ENCODE results near the gene HDAC9.
"Not testable (repeated sequence)": the region's sequence is repeated elsewhere in the genome, so short reads cannot be mapped to it uniquely, and the experiment has no call there.

Gene HDAC9

DNA sequence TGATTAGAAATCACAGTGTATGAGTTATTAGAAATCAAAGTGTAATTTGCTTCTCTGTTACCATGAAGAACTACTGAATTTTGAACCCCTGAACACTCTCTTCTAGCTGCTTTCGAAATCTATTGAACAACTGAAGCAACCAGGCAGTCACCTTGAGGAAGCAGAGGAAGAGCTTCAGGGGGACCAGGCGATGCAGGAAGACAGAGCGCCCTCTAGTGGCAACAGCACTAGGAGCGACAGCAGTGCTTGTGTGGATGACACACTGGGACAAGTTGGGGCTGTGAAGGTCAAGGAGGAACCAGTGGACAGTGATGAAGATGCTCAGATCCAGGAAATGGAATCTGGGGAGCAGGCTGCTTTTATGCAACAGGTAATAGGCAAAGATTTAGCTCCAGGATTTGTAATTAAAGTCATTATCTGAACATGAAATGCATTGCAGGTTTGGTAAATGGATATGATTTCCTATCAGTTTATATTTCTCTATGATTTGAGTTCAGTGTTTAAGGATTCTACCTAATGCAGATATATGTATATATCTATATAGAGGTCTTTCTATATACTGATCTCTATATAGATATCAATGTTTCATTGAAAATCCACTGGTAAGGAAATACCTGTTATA is 170.7 kb downstream of the HDAC9 start:
- peak; percentile 62 for DNase-seq

GRCh38 chr7:18667466-18667865 is 171.9 kb downstream of the HDAC9 start:
- DNase-seq, result no peak

- DNase-seq, result no peak
Observed at GRCh38 chr7:18671176-18671575, 175.6 kb downstream of the HDAC9 start.

- no peak for DNase-seq
Observed at GRCh38 chr7:18675579-18675978, 180.0 kb downstream of the HDAC9 start.

DNA sequence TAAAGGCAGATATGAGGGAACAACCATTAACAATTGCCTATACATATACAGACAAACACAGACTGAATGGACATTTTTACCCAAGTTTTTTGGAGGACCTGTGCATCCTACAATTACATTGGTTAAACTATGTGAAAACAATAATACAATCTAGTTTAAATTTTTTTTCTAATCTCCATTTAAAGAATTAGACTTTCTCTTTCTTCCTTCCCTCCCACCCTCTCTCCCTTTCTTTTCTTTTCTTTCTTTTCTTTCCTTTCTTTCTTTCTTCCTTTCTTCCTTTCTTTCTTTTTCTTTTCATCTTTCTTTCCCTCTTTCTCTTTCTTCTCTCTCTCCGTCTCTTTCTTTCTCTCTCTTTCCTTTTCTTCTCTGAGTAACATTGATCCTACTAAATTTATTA is 183.7 kb downstream of the HDAC9 start:
- no peak for DNase-seq

- no peak for DNase-seq
Observed at GRCh38 chr7:18680576-18680975, 185.0 kb downstream of the HDAC9 start.

DNA sequence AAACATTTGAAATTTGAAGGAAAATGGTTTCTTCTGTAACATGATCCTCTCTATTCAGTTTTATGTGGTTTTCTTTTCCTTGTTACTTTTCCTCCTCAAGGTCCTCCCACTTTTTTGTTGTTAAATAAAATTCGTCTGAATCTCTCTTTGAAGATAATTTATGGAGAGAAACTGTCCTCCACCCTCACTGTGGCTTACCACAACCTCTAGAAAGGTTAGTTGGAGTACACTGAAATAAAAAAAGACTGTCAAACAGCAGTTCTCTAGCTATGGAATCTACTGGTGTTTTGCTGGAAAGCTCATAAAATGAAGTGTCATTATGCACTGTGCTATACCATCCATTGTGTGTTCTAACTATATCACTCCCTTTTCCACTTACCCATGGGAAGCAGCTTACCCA is 189.4 kb downstream of the HDAC9 start:
- no peak for DNase-seq

DNA sequence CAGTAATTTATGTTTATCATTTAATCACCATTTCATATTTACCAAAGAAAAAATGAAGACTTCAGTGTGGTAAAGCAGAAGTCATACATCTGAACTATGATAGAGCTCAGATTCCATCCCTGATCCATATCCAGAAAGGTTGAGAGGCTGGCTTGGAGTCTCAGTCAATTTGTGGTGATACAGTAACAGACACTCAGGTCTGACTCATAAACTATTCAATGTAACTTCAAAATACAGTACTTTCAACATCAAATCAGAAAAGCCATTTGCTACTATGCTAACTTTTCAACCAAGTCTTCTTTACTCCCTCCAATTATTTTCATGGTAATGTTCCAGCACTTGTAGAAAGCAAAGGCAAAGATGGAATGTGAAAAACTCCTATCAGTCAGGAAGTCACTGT is 190.4 kb downstream of the HDAC9 start:
- no peak for DNase-seq

DNA sequence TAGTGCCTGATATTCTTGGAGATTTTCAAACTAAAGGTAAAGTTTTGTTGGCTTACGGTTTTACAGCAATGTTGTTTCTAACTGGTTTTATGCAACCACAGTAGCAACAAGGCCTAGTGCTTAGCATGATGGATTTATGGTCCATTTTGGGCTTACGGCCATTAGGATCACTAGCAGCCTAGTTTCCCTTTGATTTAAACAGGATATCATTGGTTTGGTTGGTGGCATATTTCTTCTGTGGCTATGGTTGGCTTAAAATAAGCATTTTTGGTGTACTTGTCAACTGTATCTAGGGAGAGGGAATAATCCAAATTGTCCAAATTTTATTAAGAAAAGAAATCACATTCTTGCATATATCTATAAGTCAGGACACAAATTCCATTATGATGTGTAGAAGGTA is 194.0 kb downstream of the HDAC9 start:
- DNase-seq, result no peak

GRCh38 chr7:18693406-18693805 is 197.9 kb downstream of the HDAC9 start:
- DNase-seq, result no peak

- DNase-seq, result no peak
Observed at GRCh38 chr7:18693816-18694215, 198.3 kb downstream of the HDAC9 start.

DNA sequence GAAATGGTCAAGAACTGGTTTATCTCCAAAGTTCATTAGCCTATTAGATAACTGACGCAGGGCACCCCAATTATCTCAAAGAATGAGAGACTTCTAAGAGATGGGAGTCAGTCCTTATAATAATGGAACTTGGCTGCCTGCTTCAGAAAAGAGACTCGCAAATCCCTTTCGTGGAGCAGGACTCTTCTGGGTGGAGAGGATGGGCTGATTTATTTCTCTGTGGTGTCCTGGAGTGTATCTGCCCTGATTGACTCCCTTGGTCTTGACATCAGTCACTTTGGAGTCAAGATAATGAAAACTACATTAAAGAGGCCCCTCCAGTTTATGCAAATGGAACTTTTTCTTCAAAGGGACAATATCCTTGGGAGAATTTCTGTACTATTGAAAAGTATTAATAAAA is 198.9 kb downstream of the HDAC9 start:
- DNase-seq, result no peak

DNA sequence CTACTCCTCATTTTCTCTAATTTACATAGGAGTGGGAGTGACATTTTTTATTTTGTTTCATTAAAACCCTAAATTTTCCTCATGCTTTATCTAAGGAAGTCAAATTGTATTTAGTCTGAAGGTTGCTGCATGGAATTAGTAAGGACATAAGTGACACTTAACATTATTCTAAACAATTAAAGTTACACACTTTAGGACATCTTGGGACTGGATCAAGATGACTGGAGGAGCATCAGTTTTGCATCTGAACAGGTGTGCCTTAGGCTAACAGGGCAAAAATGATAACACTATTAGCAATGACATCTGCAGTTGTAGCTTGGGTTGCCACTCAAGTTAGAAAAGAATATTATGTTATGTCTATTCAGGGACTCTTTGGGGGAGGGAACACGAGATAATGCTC is 199.4 kb downstream of the HDAC9 start:
- no peak for DNase-seq

DNA sequence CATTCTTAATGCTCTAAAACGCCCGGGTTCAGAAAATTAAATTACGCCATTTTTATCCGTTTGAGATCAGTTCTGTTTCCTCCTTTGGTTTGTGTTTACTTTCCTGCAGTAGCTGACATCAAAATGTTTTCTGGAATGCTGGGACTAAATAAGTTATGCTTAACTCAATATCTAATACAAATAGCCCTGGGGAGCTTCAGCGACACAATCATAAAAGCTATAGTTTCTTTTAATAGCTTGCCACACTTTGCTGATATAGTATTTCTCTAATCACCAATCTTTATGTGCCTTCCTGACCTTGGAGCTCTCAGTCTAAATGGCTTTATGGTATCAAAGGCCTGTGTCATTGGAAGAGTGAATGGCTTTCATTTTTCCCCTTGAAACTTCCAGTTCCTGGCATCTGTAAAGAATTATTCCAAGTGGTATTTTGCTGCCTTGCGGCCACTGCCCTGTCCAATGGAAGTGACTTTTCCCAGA is 202.7 kb downstream of the HDAC9 start:
- DNase-seq, result no peak

GRCh38 chr7:18700147-18700546 is 204.6 kb downstream of the HDAC9 start:
- DNase-seq, result no peak

DNA sequence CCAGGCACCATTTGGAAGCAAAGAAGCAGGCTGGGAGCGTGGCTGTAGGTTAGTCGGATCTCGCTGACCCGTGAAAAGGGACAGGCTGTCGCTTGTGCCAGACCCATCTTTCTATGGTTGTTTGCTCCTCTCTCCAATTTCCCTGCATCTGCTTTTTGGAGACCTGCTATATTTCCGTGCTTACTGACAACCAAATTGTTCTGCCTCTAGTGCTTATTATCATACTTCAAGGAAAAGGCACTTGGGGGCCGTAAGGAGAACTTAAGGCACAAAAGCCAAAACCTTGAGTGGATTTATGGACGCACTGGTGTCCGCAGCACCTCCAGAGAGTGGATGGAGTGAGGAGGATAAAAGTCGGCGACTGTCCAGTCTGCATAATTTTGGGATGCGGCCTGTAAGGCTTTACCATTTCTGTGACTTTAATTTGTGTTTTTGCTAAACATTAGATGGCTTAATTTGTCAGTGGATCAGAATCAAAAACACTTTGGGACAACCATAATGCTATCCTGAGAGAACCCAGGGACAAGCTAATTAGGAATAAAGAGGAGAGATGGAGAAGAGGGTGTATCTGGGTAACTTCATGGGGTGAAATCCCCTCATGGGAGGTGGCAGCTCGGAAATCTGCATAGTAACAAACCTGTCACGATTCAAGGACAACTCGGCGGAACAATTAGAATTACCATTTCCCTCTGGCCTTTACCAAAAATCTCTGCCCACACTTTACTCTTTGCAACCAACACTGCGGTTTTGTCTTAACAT is 206.7 kb downstream of the HDAC9 start:
- no peak for DNase-seq

GRCh38 chr7:18703685-18704084 is 208.1 kb downstream of the HDAC9 start:
- no peak for DNase-seq

DNA sequence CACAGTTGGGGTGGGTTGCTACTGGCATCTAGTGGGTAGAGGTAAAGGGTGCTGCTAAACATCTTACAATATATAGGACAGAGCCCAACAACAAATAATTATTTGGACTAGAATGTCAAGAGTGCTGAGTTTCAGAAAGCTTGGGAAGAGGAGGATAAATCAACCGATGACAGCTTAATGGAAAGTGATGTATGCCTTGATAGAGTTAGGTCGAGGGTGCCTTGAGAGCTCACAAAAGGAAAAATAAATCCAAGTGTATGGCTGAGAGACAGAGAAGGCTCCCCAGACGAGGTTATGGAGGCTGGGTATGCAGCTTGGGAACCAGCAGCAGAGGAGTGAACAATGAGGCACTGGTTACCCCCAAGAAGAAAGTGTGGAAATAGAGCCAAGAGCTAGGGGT is 211.1 kb downstream of the HDAC9 start:
- no peak for DNase-seq

GRCh38 chr7:18708204-18708603 is 212.7 kb downstream of the HDAC9 start:
- DNase-seq, result no peak

GRCh38 chr7:18715988-18716387 is 220.4 kb downstream of the HDAC9 start:
- no peak for DNase-seq

DNA sequence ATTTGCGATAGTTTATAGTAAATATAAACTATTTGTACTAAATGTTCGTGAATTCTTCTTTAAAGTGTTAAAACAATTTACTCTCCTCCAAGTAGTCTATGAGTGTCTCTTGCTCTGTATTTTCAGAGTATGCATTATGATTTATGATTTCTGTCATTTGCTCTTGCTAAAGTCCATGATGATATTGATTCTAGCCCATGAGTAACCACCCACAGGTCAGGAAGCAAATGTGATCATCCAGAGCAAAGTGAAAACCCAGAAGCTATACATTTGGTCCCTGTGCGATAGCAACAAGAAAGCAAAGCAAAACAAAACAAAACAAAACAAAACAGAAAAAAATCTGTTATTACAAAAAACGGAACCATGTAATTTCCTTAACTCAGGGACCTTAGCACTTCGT is 225.9 kb downstream of the HDAC9 start:
- no peak for DNase-seq

- DNase-seq, result no peak
Observed at GRCh38 chr7:18724318-18724717, 228.8 kb downstream of the HDAC9 start.

DNA sequence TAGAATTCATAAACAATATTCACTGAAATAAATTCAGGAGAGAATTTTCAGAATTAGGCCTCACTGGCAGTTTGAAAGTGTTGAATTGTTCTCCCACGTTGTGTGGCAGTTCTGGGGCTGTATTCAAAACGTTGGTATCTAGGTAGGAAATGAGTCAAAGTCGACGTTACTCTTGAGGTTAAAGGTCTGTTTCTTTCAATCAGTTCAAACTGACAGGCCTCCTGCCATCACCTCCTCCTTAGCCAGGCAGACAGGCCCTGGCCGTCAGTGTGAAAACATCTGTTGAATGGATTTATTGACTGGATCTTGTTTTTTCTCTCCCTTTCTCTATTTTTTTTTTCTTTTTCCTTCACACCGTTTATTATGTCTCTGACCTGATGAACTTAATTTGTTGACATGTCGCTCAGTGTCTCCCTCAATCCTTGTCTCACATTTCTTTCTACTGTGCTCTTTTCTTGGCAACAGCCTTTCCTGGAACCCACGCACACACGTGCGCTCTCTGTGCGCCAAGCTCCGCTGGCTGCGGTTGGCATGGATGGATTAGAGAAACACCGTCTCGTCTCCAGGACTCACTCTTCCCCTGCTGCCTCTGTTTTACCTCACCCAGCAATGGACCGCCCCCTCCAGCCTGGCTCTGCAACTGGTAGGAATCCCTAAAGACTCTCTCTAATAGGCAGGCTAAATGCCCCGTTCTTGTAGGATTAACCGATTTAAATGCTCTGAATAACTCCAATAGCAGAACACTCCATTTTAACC is 231.7 kb downstream of the HDAC9 start:
- DNase-seq, result no peak

DNA sequence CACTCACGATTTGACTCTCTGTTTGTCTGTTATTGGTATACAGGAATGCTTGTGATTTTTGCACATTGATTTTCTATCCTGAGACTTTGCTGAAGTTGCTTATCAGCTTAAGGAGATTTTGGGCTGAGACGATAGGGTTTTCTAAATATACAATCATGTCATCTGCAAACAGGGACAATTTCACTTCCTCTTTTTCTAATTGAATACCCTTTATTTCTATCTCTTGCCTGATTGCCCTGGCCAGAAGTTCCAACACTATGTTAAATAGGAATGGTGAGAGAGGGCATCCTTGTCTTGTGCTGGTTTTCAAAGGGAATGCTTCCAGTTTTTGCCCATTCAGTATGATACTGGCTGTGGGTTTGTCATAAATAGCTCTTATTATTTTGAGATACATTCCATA is 240.5 kb downstream of the HDAC9 start:
- not testable (repeated sequence) for DNase-seq
